Thyroid gland (tissue), 4 donors: ENCODE data around the gene BCAS3.

Source experiments
- CTCF ChIP-seq, 6 experiments: fragments of 200-600 bp in 3 of 6; fragments of 450-650 bp in 3 of 6; sonication (generic) in 3 of 6; IDR thresholded peaks; one replicate each; pipeline ENCODE4 v1.5.1; 2016 to 2019; ENCODE audit warnings: antibody characterized with exemption in 6 of 6, mild to moderate bottlenecking in 2 of 6, inconsistent platforms in 1 of 6, moderate library complexity in 1 of 6
- POLR2A ChIP-seq, 2 donors: fragments of 450-650 bp; IDR thresholded peaks; one replicate each; pipeline ENCODE4 v1.6.1; 2017; ENCODE audit warnings: antibody characterized with exemption in 2 of 2, mild to moderate bottlenecking in 2 of 2, moderate library complexity in 1 of 2

- TF ChIP-seq CTCF (IDR thresholded peaks at IDR 0.05) (no peak), POLR2A (IDR thresholded peaks at IDR 0.05) (no peak)
Measured at GRCh38 chr17:61276806-61277205, 599.2 kb downstream of the BCAS3 start.
